ENCODE measurements around the gene USP5. TPM values are rescaled to one million over a fixed set of nuclear protein-coding genes. Genes with fewer than 3 reads are reported as not detected.

USP5 gene
- total and polyA plus RNA-seq, 2 of the 8 experiments (the other 6 are each of a cell fraction or from before 2014, with no cell fraction given), result 66.5 to 148 TPM

DNA sequence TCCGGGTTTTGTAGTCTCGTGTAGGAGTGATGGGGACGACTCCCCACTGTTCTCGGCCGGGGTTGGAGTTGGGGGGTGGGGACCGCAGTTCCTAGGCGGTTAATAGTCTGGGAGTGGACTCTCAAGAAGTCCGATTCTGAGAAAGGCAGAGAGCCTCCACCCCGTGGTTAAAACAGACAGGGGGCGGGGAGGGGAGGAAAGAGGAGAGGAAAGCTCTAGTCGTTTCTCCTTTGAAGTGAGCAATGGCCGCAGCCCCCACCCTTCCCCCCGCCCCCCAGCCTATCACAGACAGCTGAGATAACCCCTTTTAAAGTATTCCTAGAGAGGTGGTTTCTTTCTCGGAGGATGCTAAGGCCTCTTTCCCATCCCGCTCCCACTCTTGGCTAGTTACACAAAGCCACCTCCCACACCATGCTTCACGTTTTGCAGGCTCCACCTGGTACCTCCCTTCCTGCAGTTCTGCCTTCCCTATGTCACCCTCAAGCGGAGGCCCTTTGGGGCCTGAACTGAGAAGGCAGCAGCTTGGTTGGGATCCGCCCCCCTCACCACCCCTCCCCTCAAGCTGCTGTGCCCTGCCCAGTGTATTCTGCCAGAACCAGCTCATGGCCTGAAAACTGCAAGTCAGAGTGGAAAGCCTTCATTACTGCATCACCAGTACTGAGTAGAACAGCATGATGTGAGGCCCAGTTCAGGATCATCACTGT is 853 bp downstream of the USP5 start:
- CTCF ChIA-PET (ENCODE audit: partially characterized antibody), result interaction anchor here (0.7 to 19.8 kb wide), 16 partner anchors 10 to 299 kb away, joined by 3 to 292 read pairs (median 4); partner anchors contain the start of genes COPS7A, GNB3, MLF2 and P3H3
- H2BK120ac ChIP-seq (replicated peaks; ENCODE audit: low read depth, low read length), result no peak overlapping the region
- no peak overlapping the region; the same call in 1 of the 2 replicates for H4K8ac ChIP-seq (ENCODE audit: extremely low read depth, insufficient read depth, low read length)
- peak overlapping the region; percentile 21 for H4K5ac ChIP-seq (ENCODE audit: insufficient read length, low read depth, low read length)
- peaks cover 0 to 3% of the 10 kb centered on the region in 2 experiments for H4K20me1 ChIP-seq (replicated peaks in 1 of 2; ENCODE audit: control insufficient read depth in 1 of 2, insufficient read depth in 2 of 2, low read length in 2 of 2)
- H3K27ac ChIP-seq (ENCODE audit: low read depth, low read length), result peak overlapping the region; percentile 58; the same call in 1 of the 2 replicates
- 3% methylated on average over 15 of the region's 18 CpGs; no CpG with 5 or more reads in 1 of the 2 experiments for WGBS, 2 experiments (ENCODE audit: extremely low coverage in 1 of 2, insufficient coverage in 1 of 2, insufficient read length in 1 of 2, insufficient replicate concordance in 2 of 2, low coverage in 1 of 2, low lambda C conversion rate in 2 of 2, missing lambda C conversion rate in 1 of 2)
- H2BK12ac ChIP-seq (ENCODE audit: low read depth, low read length), result no peak overlapping the region
- peaks cover 10 to 32% (median 28%) of the 10 kb centered on the region in 4 experiments; a peak in 7 of 8 replicates for H3K36me3 ChIP-seq (ENCODE audit: control insufficient read depth in 2 of 4, insufficient read depth in 4 of 4, low read length in 3 of 4)
- H3K23me2 ChIP-seq (ENCODE audit: low read depth, low read length), result peaks cover 11% of the 10 kb centered on the region
- POLR2A ChIA-PET (ENCODE audit: partially characterized antibody), result interaction anchor here (0.8 to 25.7 kb wide), 25 partner anchors 15 to 320 kb away, joined by 3 to 588 read pairs (median 6); partner anchors contain the start of genes C12orf57, COPS7A, EMG1 and GAPDH
- H3K27me3 ChIP-seq (replicated peaks in 1 of 4; ENCODE audit: control insufficient read depth in 3 of 4, extremely low read depth in 1 of 4, insufficient read depth in 3 of 4, low read length in 3 of 4), result no peaks in the 10 kb centered on the region
- peak overlapping the region in 3 of 4 experiments; percentile 52 to 61 (median 56); a peak in 4 of 7 replicates for H3K9ac ChIP-seq (replicated peaks in 1 of 4; ENCODE audit: extremely low read depth in 1 of 4, low read depth in 3 of 4, low read length in 3 of 4)
- 0 out of 2 replicates have a peak overlapping the region, but pooled peaks have one; percentile 20 for H2AK5ac ChIP-seq (ENCODE audit: low read depth, low read length)
- no peak for FAIRE-seq
- H2BK15ac ChIP-seq (ENCODE audit: low read length), result no peak overlapping the region
- H3K9me3 ChIP-seq (ENCODE audit: insufficient read depth in 2 of 2, low read depth in 1 of 2, low read length in 1 of 2), result no peaks in the 10 kb centered on the region
- H3K4ac ChIP-seq (replicated peaks; ENCODE audit: insufficient read length, low read depth, low read length), result no peak overlapping the region
- H3K4me2 ChIP-seq (ENCODE audit: insufficient read depth in 1 of 2, low read depth in 2 of 2, low read length in 2 of 2), result peak overlapping the region; percentile 90 to 96
- no peak overlapping the region for H3K14ac ChIP-seq (ENCODE audit: insufficient read length)
- peaks cover 0 to 29% of the 10 kb centered on the region in 2 experiments; a peak in 2 of 4 replicates for H3K79me2 ChIP-seq (ENCODE audit: control insufficient read depth in 1 of 2, insufficient read depth in 2 of 2, low read length in 2 of 2)
- H2BK20ac ChIP-seq (ENCODE audit: low read length), result no peak overlapping the region
- peak overlapping the region; percentile 59 to 94 (median 86) for H3K4me3 ChIP-seq (ENCODE audit: extremely low read depth in 1 of 4, insufficient read depth in 2 of 4, low read depth in 3 of 4, low read length in 4 of 4)
- no peak overlapping the region for H3K56ac ChIP-seq (replicated peaks; ENCODE audit: insufficient read length, low read depth, low read length)
- no peak overlapping the region for H3K18ac ChIP-seq (ENCODE audit: extremely low read depth, low read length)
- no peak overlapping the region for H4K91ac ChIP-seq (replicated peaks; ENCODE audit: insufficient read length, low read length)
- peaks cover 0 to 14% (median 3%) of the 10 kb centered on the region in 4 experiments; a peak in 5 of 7 replicates for H3K4me1 ChIP-seq (replicated peaks in 1 of 4; ENCODE audit: control insufficient read depth in 3 of 4, insufficient read depth in 4 of 4, low read length in 3 of 4)
- peak in 1 of 2 experiments; percentile 66 for DNase-seq (ENCODE audit: low read depth in 1 of 2, low spot score in 2 of 2)
- no peak overlapping the region for H2AFZ ChIP-seq (ENCODE audit: low read length)
- H2BK5ac ChIP-seq (ENCODE audit: low read depth, low read length), result 0 out of 2 replicates have a peak overlapping the region, but pooled peaks have one; percentile 54
- no peak overlapping the region for H3K23ac ChIP-seq (ENCODE audit: insufficient read length)
- no peaks in the 10 kb centered on the region; the same call in 1 of the 2 replicates for H3K79me1 ChIP-seq (ENCODE audit: low read depth, low read length)
- TF ChIP-seq YY1 (IDR thresholded peaks at IDR 0.05; ENCODE audit: low read depth, low read length), result peak; percentile 70
- TF ChIP-seq KDM4A (IDR thresholded peaks at IDR 0.05; ENCODE audit: low read depth, low read length, severe bottlenecking), result peak; percentile 28
- TF ChIP-seq, protein P1, sequence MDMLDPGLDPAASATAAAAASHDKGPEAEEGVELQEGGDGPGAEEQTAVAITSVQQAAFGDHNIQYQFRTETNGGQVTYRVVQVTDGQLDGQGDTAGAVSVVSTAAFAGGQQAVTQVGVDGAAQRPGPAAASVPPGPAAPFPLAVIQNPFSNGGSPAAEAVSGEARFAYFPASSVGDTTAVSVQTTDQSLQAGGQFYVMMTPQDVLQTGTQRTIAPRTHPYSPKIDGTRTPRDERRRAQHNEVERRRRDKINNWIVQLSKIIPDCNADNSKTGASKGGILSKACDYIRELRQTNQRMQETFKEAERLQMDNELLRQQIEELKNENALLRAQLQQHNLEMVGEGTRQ (IDR thresholded peaks at IDR 0.05; ENCODE audit: low read length), result no peak
- TF ChIP-seq ASH2L (IDR thresholded peaks at IDR 0.05; ENCODE audit: low read length), result no peak
- no peak for TF ChIP-seq SP1 (IDR thresholded peaks at IDR 0.05; ENCODE audit: low read depth, low read length)
- TF ChIP-seq SIN3A (conservative IDR thresholded peaks at IDR 0.05 in 1 of 2, IDR thresholded peaks at IDR 0.05 in 1 of 2; ENCODE audit: low read depth in 1 of 2, low read length in 2 of 2), result peak in 1 of 2 experiments; percentile 18; a peak in 1 of 4 replicates
- no peak for TF ChIP-seq FOSL1 (IDR thresholded peaks at IDR 0.05; ENCODE audit: insufficient read depth, low read depth, low read length)
- TF ChIP-seq JUN (IDR thresholded peaks at IDR 0.05; ENCODE audit: low read depth, low read length), result no peak
- TF ChIP-seq SIX5 (IDR thresholded peaks at IDR 0.05; ENCODE audit: low read depth, low read length), result no peak
- TF ChIP-seq BACH1 (IDR thresholded peaks at IDR 0.05; ENCODE audit: low read length), result no peak

Measured in H1 (cell line).